Measurements from ENCODE around the gene CDT1.
"Not testable (repeated sequence)": the region's sequence is repeated elsewhere in the genome, so short reads cannot be mapped to it uniquely, and the experiment has no call there.

CDT1 gene

DNA sequence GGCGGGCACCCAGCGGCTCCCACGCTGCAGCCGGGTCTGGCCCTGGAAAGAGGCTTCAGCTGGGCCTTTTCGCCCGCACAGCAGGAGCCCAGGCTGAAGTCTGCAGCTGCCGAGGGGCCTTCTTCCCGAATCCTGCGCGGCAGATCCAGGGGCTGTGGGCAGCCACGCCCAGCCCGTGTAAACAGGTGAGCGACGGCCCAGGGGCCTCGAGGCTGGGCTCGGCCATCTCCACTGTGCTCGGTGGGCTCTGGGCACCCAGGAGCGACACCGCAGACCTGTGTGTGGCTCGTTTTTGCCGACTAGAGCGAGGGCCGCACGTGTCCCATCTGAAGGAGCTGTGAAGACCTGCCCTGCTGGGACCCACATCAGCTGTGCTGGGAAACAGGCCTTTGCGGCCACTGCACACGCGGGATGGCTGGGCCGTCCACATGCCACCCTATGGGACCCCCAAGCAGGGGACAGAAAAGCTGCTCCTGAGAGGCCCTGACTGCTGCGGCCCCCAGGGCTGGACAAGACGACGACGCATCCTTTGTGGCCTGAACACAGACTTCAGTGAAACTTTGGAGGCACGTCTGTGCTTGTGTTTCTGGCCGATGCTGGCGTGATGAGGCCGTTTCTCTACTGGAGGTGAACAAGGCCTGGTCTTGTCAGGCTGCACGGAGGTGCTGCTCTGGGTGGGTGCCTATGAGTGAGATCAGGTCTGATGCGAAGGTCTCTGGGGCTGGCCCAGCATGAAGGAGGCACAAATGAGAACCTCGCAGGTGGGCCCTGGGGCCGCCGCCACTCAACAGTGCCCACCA, 13.3 kb downstream of the CDT1 start:
- DNase-seq (ENCODE audit: low read depth), result no peak

- DNase-seq (ENCODE audit: low read depth), result no peak
These were observed 14.4 kb downstream of the CDT1 start for GRCh38 chr16:88817785-88818574.

DNA sequence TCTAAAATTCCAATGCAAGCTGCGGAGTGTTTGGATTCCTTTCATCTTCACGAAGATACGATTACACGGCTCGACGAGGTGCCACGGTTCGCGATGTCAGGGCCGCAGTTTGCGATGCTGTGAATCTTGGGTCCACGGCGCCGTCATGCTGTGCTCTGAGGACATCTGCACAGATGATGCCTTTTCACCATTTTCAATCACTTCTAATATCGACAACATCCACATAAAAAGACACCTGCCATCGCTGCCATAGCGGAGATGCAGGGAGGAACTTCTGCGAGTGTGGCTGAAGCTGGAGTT, 14.9 kb downstream of the CDT1 start:
- DNase-seq (ENCODE audit: low read depth), result no peak

- DNase-seq (ENCODE audit: low read depth), result no peak
These were observed 15.5 kb downstream of the CDT1 start for GRCh38 chr16:88819126-88819525.

GRCh38 chr16:88820385-88821025, 16.9 kb downstream of the CDT1 start:
- no peak for DNase-seq (ENCODE audit: low read depth)

DNA sequence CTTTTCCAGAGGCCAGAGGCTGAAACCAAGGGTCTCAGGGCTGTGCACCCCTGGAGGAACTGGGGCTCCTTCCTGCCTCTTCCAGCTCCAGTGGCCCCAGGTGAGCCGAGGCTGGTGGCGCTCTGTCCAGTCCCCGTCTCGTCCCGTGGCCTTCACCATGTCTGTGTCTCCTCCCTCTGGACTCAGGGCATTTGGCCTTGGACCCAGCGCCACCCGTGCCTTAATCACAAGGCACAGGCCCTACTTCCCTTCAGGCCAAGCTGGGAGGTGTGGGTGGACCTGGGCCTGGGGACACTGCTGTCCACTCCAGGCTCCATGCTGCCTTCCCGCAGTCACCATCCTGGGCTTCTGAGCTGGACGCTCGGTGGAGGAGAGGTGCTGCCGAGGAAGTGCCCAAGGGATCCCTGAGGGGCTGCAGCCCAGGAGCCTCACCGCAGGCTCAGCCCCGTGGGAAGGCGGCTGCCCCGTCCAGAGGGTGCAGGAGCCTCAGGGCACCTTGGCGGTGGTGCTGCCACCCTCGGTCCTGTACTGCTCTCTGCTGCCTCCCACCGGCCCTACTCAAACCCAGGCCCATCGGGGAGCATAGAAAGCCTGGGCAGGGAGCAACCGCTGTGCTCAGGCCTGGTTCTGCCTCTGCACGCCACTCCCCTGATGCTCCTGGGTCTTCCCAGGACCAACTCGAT, 17.7 kb downstream of the CDT1 start:
- no peak for DNase-seq (ENCODE audit: low read depth)

DNA sequence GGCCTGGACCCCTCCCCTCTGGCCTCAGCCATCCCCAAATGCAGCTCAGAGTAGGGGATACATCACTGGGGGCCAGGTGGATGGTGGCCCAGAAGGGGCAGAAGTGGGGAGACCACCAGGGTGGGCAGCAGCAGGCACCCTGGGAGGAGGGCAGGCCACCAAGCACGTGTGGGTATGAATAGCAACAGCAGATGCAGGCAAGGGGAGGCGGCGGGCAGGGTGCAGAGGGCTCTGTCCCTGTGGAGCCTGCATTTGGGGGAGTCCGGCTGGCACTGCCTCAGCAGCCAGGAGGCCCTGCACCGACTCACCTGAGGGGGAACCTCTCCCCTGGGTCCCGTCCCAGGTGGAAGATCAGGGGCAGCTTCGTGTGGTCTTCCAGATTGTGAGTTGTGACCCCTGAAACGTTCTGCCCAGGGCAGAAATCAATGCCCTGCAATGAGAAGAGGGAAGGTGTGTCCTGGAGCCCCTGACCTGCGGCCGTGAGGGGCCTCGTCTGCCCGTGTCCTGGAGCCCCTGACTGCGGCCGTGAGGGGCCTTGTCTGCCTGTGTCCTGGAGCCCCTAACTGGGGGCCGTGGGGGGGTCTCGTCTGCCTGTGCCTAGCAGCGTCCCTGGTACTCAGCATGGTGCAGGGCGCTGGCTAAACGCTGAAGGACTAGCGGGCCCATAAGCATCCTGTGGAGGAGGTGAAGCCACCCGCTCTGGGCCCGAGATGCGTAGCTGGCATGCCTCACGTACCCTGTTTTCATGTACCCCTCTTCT, 18.9 kb downstream of the CDT1 start:
- DNase-seq (ENCODE audit: low read depth), result no peak

DNA sequence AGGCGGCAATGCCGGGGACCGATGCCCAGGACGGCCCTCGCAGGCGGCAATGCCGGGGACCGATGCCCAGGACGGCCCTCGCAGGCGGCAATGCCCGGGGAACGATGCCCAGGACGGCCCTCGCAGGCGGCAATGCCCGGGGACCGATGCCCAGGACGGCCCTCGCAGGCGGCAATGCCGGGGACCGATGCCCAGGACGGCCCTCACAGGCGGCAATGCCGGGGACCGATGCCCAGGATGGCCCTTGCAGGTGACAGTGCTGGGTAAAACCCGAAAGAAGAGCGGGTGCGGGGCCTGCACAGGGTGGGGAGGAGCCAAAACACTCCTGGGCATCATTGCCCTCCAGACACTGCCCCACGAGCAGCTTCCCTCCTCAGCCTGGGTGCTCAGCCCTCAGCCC, 20.1 kb downstream of the CDT1 start:
- DNase-seq (ENCODE audit: low read depth), result not testable (repeated sequence)

GRCh38 chr16:88824256-88825077, 20.9 kb downstream of the CDT1 start:
- DNase-seq (ENCODE audit: low read depth), result no peak

DNA sequence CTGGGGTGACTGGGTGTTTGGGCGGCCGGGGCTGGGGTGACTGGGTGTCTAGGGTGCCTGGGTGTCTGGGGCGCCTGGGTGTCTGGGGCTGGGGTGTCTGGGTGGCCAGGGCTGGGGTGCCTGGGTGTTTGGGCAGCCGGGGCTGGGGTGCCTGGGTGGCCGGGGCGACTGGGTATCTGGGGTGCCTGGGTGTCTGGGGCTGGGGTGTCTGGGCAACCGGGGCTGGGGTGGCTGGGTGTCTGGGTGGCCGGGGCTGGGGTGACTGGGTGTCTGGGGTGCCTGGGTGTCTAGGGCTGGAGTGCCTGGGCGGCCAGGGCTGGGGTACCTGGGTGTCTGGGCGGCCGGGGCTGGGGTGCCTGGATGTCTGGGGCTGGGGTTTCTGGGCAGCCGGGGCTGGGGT, 21.6 kb downstream of the CDT1 start:
- no peak for DNase-seq (ENCODE audit: low read depth)

GRCh38 chr16:88826070-88826840, 22.7 kb downstream of the CDT1 start:
- DNase-seq (ENCODE audit: low read depth), result no peak

- no peak for DNase-seq (ENCODE audit: low read depth)
These were observed 24.1 kb downstream of the CDT1 start for GRCh38 chr16:88827727-88828126.

DNA sequence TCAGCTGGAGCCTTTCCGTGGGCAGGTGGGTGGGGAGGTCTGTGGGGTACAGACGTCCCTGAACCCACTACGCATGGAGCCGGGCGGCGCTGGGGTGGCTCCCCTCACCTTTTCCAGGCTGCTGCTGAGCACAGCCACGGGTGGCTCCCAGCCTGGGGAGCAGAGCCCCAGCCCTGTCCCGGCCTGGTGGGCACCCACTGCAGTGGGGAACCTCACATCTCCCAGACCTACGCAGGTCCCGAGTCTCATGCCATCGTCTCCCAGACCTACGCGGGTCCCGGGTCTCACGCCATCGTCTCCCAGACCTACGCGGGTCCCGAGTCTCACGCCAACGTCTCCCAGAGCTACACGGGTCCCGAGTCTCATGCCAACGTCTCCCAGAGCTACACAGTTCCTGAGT, 25.1 kb downstream of the CDT1 start:
- DNase-seq (ENCODE audit: low read depth), result no peak

DNA sequence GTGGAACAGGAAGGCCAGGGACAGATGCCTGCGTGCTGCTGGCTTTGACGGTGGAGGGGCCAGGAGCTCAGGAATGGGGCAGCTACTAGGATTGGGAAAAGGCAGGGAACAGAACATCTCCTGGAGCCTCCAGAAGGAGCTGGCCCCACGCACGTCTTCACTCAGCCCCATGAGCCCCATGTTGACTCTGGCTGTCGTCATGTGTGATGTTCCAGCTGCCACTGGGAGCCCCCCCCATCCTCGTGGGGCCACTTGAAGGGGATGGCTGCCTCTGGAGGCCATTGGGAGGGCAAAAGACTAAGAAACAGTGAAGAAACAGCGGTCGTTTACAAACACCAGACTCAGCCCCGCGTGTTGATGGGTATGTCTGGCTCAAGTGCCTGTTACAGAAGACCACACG, 26.7 kb downstream of the CDT1 start:
- no peak for DNase-seq (ENCODE audit: low read depth)

GRCh38 chr16:88830783-88831182, 27.2 kb downstream of the CDT1 start:
- no peak for DNase-seq (ENCODE audit: low read depth)

DNA sequence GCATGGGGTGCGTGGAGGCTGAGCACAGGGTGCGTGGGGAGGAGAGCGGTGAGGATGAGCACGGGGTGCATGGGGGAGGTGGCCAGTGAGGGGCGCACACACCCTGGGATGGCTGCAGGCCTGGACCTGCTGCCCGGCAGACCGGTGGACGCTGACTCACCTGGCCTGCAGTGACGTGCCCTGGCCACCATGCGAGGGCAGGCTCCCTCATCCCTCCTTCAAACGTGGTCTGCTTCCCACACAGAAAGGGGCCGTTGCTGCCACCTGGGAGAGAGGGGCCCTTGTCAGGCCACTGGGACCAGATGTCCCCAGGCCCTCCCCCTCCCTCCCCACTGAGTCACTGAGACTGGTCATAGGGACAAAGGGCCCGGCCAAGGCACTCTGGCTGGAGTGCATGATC, 28.2 kb downstream of the CDT1 start:
- no peak for DNase-seq (ENCODE audit: low read depth)

GRCh38 chr16:88833086-88833485, 29.5 kb downstream of the CDT1 start:
- DNase-seq (ENCODE audit: low read depth), result no peak

DNA sequence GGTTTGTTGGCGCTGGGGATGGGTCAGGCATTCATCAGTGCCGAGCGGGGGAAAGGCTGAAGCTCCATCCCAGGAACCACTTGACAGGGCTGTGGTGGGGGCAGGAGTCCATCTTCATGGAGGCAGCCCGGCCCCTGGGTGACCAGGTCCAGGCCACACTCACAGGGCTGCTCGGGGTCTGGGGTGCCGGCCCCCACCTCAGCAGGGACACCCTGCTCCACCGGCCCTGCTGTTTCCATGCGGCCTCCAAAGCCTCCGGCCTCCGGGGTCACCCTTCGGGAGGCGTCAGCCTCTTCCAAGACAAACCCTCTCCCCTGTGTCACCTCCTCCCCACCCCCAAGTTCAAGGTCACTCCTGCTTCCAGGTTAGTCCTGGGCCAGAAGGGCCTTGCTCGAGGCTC, 31.1 kb downstream of the CDT1 start:
- no peak for DNase-seq (ENCODE audit: low read depth)

DNA sequence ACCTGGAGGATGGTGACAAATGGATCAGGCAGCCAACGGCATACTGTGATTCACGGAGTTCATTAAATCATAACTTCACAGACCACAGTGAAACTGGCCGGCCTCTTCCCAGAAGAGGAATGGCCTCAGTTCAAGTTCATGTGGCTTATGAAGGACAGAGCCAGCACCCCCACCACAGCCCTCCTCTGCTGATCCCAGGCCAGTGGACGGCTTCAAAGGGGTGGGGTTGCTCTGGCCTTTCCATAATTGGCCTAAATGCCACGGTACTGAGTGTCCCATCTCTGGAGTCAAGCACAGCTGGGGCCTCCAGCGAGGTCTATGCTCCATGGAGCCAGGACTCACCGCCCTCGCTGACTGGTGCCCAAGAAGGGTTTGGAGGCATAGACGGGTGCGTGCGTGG, 31.8 kb downstream of the CDT1 start:
- no peak for DNase-seq (ENCODE audit: low read depth)

DNA sequence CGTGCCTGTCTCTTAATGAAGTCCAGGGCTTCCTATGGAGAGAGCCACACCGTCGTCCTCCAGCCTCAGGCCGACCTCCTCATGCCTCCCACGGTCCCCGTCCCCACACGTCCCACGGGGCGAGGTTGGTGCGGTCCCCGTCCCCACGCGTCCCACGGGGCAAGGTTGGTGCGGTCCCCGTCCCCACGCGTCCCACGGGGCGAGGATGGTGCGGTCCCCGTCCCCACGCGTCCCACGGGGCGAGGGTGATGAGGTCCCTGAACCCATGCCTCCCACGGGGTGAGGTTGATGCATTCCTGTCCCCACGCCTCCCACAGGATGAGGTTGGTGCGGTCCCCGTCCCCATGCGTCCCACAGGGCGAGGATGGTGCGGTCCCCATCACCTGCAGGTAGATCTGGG, 32.2 kb downstream of the CDT1 start:
- DNase-seq (ENCODE audit: low read depth), result no peak
